Hepatocyte (in vitro differentiated cells): Measurements from ENCODE around the gene SPTBN5. TPM values are rescaled to one million over a fixed set of nuclear protein-coding genes. Genes with fewer than 3 reads are reported as not detected.

Experiments used
- DNase-seq: peaks from one replicate; pipeline ENCODE4 v3.0.0-alpha.2; 2016; ENCODE audit warnings: low spot score
- H2AFZ ChIP-seq: fragments of 200-600 bp; sonication (generic); 2 replicates; pipeline ENCODE4 v1.6.0; 2016; ENCODE audit warnings: antibody characterized with exemption, mild to moderate bottlenecking
- H3K27ac ChIP-seq: fragments of 200-600 bp; sonication (generic); 2 replicates; pipeline ENCODE4 v1.5.1; 2016; ENCODE audit warnings: mild to moderate bottlenecking
- H3K27me3 ChIP-seq: fragments of 200-600 bp; sonication (generic); 2 replicates; pipeline ENCODE4 v1.6.1; 2016
- H3K36me3 ChIP-seq: fragments of 200-600 bp; sonication (generic); replicated peaks from 2 replicates; pipeline ENCODE4 v1.5.1; 2016; ENCODE audit warnings: low read depth; ENCODE audit not compliant: insufficient read depth
- H3K4me1 ChIP-seq: fragments of 200-600 bp; sonication (generic); 2 replicates; pipeline ENCODE4 v1.5.1; 2016; ENCODE audit warnings: mild to moderate bottlenecking, moderate library complexity; ENCODE audit not compliant: insufficient read depth
- H3K4me2 ChIP-seq: fragments of 200-600 bp; sonication (generic); 2 replicates; pipeline ENCODE4 v1.6.0; 2016
- H3K4me3 ChIP-seq: fragments of 200-600 bp; sonication (generic); 2 replicates; pipeline ENCODE4 v1.5.1; 2016; ENCODE audit warnings: mild to moderate bottlenecking
- H3K79me2 ChIP-seq: fragments of 200-600 bp; sonication (generic); 2 replicates; pipeline ENCODE4 v1.6.0; 2017; ENCODE audit warnings: mild to moderate bottlenecking
- H3K9me2 ChIP-seq: fragments of 200-600 bp; sonication (generic); replicated peaks from 2 replicates; pipeline ENCODE4 v1.6.0; 2017; ENCODE audit warnings: mild to moderate bottlenecking; ENCODE audit not compliant: insufficient read depth
- H3K9me3 ChIP-seq: fragments of 200-600 bp; sonication (generic); 2 replicates; pipeline ENCODE4 v1.5.1; 2016; ENCODE audit warnings: low read depth, mild to moderate bottlenecking
- H4K20me1 ChIP-seq: fragments of 200-600 bp; sonication (generic); 2 replicates; pipeline ENCODE4 v1.6.0; 2016; ENCODE audit warnings: mild to moderate bottlenecking; ENCODE audit not compliant: insufficient read depth, poor library complexity, severe bottlenecking
- CTCF ChIP-seq: fragments of 200-600 bp; sonication (generic); IDR thresholded peaks from 2 replicates; pipeline ENCODE4 v1.5.1; 2016; ENCODE audit warnings: antibody characterized with exemption, mild to moderate bottlenecking; ENCODE audit not compliant: poor library complexity
- EZH2 ChIP-seq: fragments of 200-600 bp; sonication (generic); IDR thresholded peaks from 2 replicates; pipeline ENCODE4 v1.6.1; 2016; ENCODE audit warnings: antibody characterized with exemption, mild to moderate bottlenecking, borderline replicate concordance
- EZH2phosphoT487 ChIP-seq: fragments of 200-600 bp; sonication (generic); IDR thresholded peaks from one replicate; pipeline ENCODE4 v1.6.1; 2018; ENCODE audit warnings: antibody characterized with exemption, mild to moderate bottlenecking, low read depth, moderate library complexity; ENCODE audit not compliant: unreplicated experiment, severe bottlenecking
- WGBS: methylation state at CpG from one replicate; pipeline ENCODE4 v1.1.6; 2016; ENCODE audit warnings: low lambda C conversion rate; ENCODE audit errors: missing lambda C conversion rate; 5-methylcytosine and 5-hydroxymethylcytosine counted together
- polyA plus RNA-seq: library from polyadenylated mRNA; unstranded; fragments of >200 nt; fragmentation: Nextera tagmentation; extraction: Ambion mirVana; gene quantifications from 2 replicates; pipeline ENCODE4 v1.2.1, GENCODE V29; 2016
- total RNA-seq: library from RNA; depleted of rRNA; stranded (reverse); fragments of >200 nt; gene quantifications from 2 replicates; pipeline ENCODE4 v1.2.3, GENCODE V29; 2014

SPTBN5 gene
- total and polyA plus RNA-seq, 2 experiments from 2014 or later, result 1.7 to 1.9 TPM

GRCh38 chr15:41801850-41802455, 91.9 kb downstream of the SPTBN5 start:
- no peaks in the 10 kb centered on the region for H4K20me1 ChIP-seq
- peaks cover 42% of the 10 kb centered on the region for H3K79me2 ChIP-seq
- no peaks in the 10 kb centered on the region for H3K9me2 ChIP-seq
- H3K4me1 ChIP-seq, result peaks cover 12% of the 10 kb centered on the region
- H3K27ac ChIP-seq, result no peak overlapping the region
- H2AFZ ChIP-seq, result no peak overlapping the region
- WGBS, result 95% methylated on average over 3 of the region's 3 CpGs
- no peaks in the 10 kb centered on the region for H3K9me3 ChIP-seq
- no peak overlapping the region for H3K4me2 ChIP-seq
- no peak for DNase-seq
- TF ChIP-seq EZH2 (no peak), CTCF (no peak), EZH2phosphoT487 (no peak)
- no peak overlapping the region for H3K4me3 ChIP-seq
- H3K36me3 ChIP-seq, result no peaks in the 10 kb centered on the region
- no peaks in the 10 kb centered on the region for H3K27me3 ChIP-seq

GRCh38 chr15:41801185-41801584, 92.7 kb downstream of the SPTBN5 start:
- no peaks in the 10 kb centered on the region for H3K9me3 ChIP-seq
- H3K36me3 ChIP-seq, result no peaks in the 10 kb centered on the region
- H2AFZ ChIP-seq, result no peak overlapping the region
- no peak for DNase-seq
- WGBS, result 87% methylated on average over 3 of the region's 3 CpGs
- H3K4me3 ChIP-seq, result no peak overlapping the region
- no peak for TF ChIP-seq CTCF
- TF ChIP-seq EZH2, result no peak
- TF ChIP-seq EZH2phosphoT487, result no peak
- H3K79me2 ChIP-seq, result peaks cover 47% of the 10 kb centered on the region
- no peaks in the 10 kb centered on the region for H3K9me2 ChIP-seq
- H3K27me3 ChIP-seq, result no peaks in the 10 kb centered on the region
- no peaks in the 10 kb centered on the region for H4K20me1 ChIP-seq
- peaks cover 18% of the 10 kb centered on the region for H3K4me1 ChIP-seq
- no peak overlapping the region for H3K4me2 ChIP-seq
- no peak overlapping the region for H3K27ac ChIP-seq

GRCh38 chr15:41799488-41799805, 94.4 kb downstream of the SPTBN5 start:
- no peak for TF ChIP-seq CTCF
- H3K4me3 ChIP-seq, result no peak overlapping the region
- no peak overlapping the region for H3K4me2 ChIP-seq
- no peaks in the 10 kb centered on the region for H3K9me2 ChIP-seq
- no peaks in the 10 kb centered on the region for H3K27me3 ChIP-seq
- no peaks in the 10 kb centered on the region for H3K36me3 ChIP-seq
- H3K9me3 ChIP-seq, result no peaks in the 10 kb centered on the region
- no peaks in the 10 kb centered on the region for H4K20me1 ChIP-seq
- H3K79me2 ChIP-seq, result peaks cover 63% of the 10 kb centered on the region
- peaks cover 26% of the 10 kb centered on the region for H3K4me1 ChIP-seq
- no peak overlapping the region for H2AFZ ChIP-seq
- no peak overlapping the region for H3K27ac ChIP-seq
- WGBS, result 94% methylated on average over 5 of the region's 5 CpGs
- no peak for DNase-seq
